Measurements from ENCODE around the gene TMEM179B. TPM values are rescaled to one million over a fixed set of nuclear protein-coding genes. Genes with fewer than 3 reads are reported as not detected.
A peak's percentile ranks its signal among the peaks of the same experiment; 100 is the strongest.

The TMEM179B gene
- total and polyA plus RNA-seq, 8 donors = 43.9 to 58.7 (median 51.3) TPM

DNA sequence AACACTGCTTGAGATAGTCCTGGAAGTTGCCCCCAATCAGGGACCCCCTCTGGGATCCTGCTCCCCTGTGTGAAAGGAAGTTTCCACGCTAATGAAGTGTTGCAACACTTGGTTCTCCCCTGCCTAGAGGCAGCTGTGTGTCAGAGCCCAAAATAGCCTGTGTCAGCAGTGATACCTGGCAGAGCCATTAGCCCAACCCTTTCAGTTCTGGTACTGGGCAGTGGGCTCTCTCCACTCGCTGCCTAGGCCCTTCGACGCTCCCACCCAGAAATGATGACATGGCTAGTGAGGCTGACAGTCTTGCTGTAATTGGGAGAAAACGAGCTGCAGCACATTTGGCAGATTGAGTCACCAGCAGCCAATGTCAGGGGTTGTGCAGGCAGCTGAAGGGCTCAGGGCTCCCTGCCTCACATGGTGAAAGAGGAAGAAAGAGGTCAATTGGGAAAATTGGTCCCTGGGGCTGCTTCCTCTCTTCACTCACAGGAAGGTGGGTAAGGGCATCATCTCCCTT, 19.5 kb downstream of the TMEM179B start:
- Histone ChIP-seq H3K36me3 (peaks cover 0 to 21% of the 10 kb centered on the region in 2 donors), H3K27me3 (no peaks in the 10 kb centered on the region), H3K9me3 (no peaks in the 10 kb centered on the region), H3K4me3 (peak overlapping the region in 1 of 2 donors; percentile 90), H3K27ac (peak overlapping the region; percentile 93 to 94), H3K4me1 (peaks cover 8 to 48% of the 10 kb centered on the region in 2 donors)
- DNase-seq = peak in 1 of 4 donors; percentile 59
- intact Hi-C loops (cut with DNase I) = no loop called here
- ATAC-seq = peak; percentile 2
- TF ChIP-seq, protein P1, sequence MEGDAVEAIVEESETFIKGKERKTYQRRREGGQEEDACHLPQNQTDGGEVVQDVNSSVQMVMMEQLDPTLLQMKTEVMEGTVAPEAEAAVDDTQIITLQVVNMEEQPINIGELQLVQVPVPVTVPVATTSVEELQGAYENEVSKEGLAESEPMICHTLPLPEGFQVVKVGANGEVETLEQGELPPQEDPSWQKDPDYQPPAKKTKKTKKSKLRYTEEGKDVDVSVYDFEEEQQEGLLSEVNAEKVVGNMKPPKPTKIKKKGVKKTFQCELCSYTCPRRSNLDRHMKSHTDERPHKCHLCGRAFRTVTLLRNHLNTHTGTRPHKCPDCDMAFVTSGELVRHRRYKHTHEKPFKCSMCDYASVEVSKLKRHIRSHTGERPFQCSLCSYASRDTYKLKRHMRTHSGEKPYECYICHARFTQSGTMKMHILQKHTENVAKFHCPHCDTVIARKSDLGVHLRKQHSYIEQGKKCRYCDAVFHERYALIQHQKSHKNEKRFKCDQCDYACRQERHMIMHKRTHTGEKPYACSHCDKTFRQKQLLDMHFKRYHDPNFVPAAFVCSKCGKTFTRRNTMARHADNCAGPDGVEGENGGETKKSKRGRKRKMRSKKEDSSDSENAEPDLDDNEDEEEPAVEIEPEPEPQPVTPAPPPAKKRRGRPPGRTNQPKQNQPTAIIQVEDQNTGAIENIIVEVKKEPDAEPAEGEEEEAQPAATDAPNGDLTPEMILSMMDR (IDR thresholded peaks at IDR 0.05) = no peak

DNA sequence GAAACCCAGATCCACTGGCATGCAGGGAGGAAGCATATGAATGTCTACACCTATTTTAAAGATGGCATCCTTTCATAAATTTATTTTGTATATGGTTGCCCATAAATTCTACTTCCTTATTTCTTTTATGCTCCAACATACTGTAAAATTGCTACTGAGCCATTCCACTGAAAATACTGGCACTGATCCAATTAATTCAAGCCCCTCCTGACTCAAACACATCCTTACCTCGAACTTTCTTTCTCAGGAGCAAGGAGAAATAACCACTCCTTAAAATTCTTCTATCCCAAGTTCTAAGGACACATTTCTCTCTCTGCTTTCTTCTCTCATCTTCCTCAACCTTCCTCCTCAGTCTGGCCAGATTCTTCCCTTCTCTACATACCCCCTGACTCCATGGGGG, 23.5 kb downstream of the TMEM179B start:
- TF ChIP-seq, protein P1 (IDR thresholded peaks at IDR 0.05) = no peak
- no peak overlapping the region for H3K27ac ChIP-seq
- no peak overlapping the region for H3K4me3 ChIP-seq
- no peak for DNase-seq
- intact Hi-C loops (cut with DNase I) = no loop called here
- peaks cover 0 to 14% of the 10 kb centered on the region in 2 donors for H3K36me3 ChIP-seq
- no peaks in the 10 kb centered on the region for H3K9me3 ChIP-seq
- no peak for ATAC-seq
- H3K4me1 ChIP-seq = peaks cover 0 to 30% of the 10 kb centered on the region in 2 donors
- H3K27me3 ChIP-seq = no peaks in the 10 kb centered on the region

DNA sequence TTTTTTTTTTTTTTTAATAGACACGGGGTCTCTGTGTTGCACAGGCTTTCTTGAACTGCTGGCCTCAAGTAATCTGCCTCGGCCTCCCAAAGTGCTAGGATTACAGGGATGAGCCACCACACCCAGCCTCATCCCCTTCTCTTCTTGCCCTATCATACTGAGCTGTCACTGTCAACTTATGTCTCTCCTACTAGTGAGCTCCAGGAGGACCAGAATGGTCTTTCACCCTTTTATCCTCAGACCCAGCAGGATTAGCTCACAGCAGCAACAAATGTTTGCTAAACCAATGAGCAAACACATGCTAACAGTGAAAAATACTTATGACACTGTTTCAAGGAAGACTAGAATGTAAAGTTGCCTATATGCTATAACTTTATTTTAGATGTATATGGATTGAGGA, 24.5 kb downstream of the TMEM179B start:
- intact Hi-C loops (cut with DNase I) = no loop called here
- Histone ChIP-seq H3K36me3 (peaks cover 0 to 16% of the 10 kb centered on the region in 2 donors), H3K4me3 (no peak overlapping the region), H3K4me1 (peaks cover 0 to 25% of the 10 kb centered on the region in 2 donors), H3K27me3 (no peaks in the 10 kb centered on the region), H3K9me3 (no peaks in the 10 kb centered on the region), H3K27ac (no peak overlapping the region)
- TF ChIP-seq, protein P1 (IDR thresholded peaks at IDR 0.05) = no peak
- ATAC-seq = no peak
- DNase-seq = no peak

DNA sequence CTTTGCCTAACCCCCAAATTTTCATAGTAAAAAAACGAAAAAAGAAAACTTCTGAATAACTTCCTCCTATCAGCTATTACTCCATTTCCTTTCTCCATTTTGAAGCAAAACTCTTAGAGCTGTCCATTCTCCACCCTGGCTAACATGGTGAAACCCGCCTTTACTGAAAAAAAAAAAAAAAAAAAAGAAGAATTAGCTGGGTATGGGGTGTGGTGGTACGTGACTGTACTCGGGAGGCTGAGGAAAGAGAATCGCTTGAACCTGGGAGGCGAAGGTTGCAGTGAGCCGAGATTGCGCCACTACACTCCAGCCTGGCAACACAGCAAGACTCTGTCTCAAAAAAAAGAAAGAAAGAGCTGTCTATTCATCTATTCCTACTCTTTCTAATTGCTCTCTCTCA, 29.4 kb downstream of the TMEM179B start:
- H3K4me1 ChIP-seq = peaks cover 0 to 18% of the 10 kb centered on the region in 2 donors
- ATAC-seq (peak; percentile 33), DNase-seq (no peak)
- no peaks in the 10 kb centered on the region for H3K27me3 ChIP-seq
- H3K36me3 ChIP-seq = peaks cover 4 to 61% of the 10 kb centered on the region in 2 donors
- no peak overlapping the region for H3K4me3 ChIP-seq
- intact Hi-C loops (cut with DNase I) = no loop called here
- H3K27ac ChIP-seq = peak overlapping the region in 1 of 2 donors; percentile 84
- no peaks in the 10 kb centered on the region for H3K9me3 ChIP-seq
- TF ChIP-seq, protein P1 (IDR thresholded peaks at IDR 0.05) = no peak

DNA sequence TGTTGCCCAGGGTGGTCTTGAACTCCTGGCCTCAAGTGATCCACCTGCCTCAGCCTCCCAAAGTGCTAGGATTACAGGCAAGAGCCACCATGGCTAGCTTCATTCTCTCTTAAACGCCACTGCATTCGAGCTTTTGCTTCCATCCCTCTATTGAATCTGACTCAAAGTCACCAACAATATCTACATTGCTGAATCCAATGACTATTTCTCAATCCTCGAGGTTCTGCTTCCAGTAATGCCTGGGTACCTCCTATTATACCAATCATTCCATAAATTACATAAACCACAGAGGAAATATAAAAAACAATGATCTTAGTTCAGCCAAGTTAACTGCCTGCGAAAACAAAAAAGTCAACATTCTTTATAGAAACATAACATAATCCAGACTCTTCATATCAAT, 29.9 kb downstream of the TMEM179B start:
- TF ChIP-seq, protein P1 (IDR thresholded peaks at IDR 0.05) = no peak
- Histone ChIP-seq H3K27ac (peak overlapping the region in 1 of 2 donors; percentile 84), H3K9me3 (no peaks in the 10 kb centered on the region), H3K36me3 (peaks cover 4 to 67% of the 10 kb centered on the region in 2 donors), H3K4me1 (peaks cover 0 to 18% of the 10 kb centered on the region in 2 donors), H3K4me3 (no peak overlapping the region), H3K27me3 (no peaks in the 10 kb centered on the region)
- DNase-seq = no peak
- ATAC-seq = no peak
- intact Hi-C loops (cut with DNase I) = no loop called here
